SK-N-SH (cell line): ENCODE results near the gene IFNL1.

ENCODE experiments used
- CTCF ChIP-seq: fragments of 200-600 bp; sonication (generic); IDR thresholded peaks from 2 replicates; pipeline ENCODE4 v1.6.1; 2017; ENCODE audit warnings: antibody characterized with exemption, mild to moderate bottlenecking, moderate library complexity
- PBX3 ChIP-seq: IDR thresholded peaks from 2 replicates; pipeline ENCODE4; 2012

GRCh38 chr19:39277598-39277997 lies 18.6 kb upstream of the IFNL1 start:
- TF ChIP-seq CTCF: no peak
- no peak for TF ChIP-seq PBX3
